ENCODE data around the gene LRMDA.

Gene LRMDA

DNA sequence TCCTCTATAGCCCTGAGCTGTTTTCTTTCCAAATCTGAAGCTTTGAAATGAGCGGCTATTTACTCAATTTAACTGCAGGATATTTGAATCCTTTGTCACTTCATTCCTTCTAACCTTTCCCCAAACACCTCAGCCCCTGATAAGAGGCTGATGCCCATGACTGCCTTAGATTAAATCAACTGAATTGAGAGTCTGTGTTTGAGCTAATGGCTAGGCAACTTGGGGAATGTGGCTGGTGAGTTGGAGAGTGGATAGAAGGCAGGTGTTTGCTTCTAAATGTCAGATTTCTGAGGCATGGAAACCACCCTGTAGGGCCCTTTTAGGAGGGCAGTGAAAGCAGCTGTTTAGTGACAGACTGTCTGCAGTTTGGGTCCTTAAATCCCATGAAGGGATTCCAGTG is 759.9 kb downstream of the LRMDA start:
- H2AFZ ChIP-seq (ENCODE audit: low read depth, low read length): no peak overlapping the region
- H3K4me1 ChIP-seq (ENCODE audit: low read length): no peaks in the 10 kb centered on the region
- no peak overlapping the region for H3K9ac ChIP-seq (ENCODE audit: low read length)
- no peaks in the 10 kb centered on the region for H3K27me3 ChIP-seq (ENCODE audit: low read depth, low read length)
- no peaks in the 10 kb centered on the region for H3K9me3 ChIP-seq (ENCODE audit: insufficient read depth, low read length)
- no peak overlapping the region for H3K4me2 ChIP-seq (ENCODE audit: low read length)
- H3K36me3 ChIP-seq (replicated peaks; ENCODE audit: low read depth, low read length): no peaks in the 10 kb centered on the region
- no peaks in the 10 kb centered on the region for H4K20me1 ChIP-seq (ENCODE audit: insufficient read depth, low read length)
- H3K27ac ChIP-seq (ENCODE audit: low read length): no peak overlapping the region
- no peak for TF ChIP-seq EZH2phosphoT487 (IDR thresholded peaks at IDR 0.05; ENCODE audit: low read depth)
- TF ChIP-seq, protein P1, sequence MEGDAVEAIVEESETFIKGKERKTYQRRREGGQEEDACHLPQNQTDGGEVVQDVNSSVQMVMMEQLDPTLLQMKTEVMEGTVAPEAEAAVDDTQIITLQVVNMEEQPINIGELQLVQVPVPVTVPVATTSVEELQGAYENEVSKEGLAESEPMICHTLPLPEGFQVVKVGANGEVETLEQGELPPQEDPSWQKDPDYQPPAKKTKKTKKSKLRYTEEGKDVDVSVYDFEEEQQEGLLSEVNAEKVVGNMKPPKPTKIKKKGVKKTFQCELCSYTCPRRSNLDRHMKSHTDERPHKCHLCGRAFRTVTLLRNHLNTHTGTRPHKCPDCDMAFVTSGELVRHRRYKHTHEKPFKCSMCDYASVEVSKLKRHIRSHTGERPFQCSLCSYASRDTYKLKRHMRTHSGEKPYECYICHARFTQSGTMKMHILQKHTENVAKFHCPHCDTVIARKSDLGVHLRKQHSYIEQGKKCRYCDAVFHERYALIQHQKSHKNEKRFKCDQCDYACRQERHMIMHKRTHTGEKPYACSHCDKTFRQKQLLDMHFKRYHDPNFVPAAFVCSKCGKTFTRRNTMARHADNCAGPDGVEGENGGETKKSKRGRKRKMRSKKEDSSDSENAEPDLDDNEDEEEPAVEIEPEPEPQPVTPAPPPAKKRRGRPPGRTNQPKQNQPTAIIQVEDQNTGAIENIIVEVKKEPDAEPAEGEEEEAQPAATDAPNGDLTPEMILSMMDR (IDR thresholded peaks at IDR 0.05; ENCODE audit: low read depth, low read length): no peak
- no peak overlapping the region for H3K4me3 ChIP-seq (ENCODE audit: low read length)
- no peaks in the 10 kb centered on the region for H3K79me2 ChIP-seq (ENCODE audit: low read length)

DNA sequence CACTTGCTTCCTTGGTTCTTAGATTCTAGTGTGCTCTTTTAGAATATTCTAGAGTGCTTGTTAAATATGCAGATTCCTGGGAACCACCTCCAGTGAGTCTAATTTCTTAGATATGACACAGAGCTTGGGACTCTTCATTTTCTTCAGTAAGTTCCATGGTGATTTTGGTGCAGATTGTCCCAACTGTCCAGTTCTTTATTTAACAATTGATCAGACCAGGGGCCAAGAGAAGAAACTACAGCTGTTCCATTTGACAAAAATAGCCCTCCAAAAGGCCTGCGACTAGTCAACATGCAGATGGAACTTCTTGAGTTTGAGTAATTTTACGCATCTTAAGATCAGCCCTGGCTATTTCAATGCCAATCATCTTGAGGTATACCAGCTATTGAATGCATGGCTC is 760.7 kb downstream of the LRMDA start:
- Histone ChIP-seq H4K20me1 (ENCODE audit: insufficient read depth, low read length) (no peaks in the 10 kb centered on the region), H3K9me3 (ENCODE audit: insufficient read depth, low read length) (no peaks in the 10 kb centered on the region), H3K79me2 (ENCODE audit: low read length) (no peaks in the 10 kb centered on the region), H3K4me1 (ENCODE audit: low read length) (no peaks in the 10 kb centered on the region), H3K36me3 (replicated peaks; ENCODE audit: low read depth, low read length) (no peaks in the 10 kb centered on the region), H2AFZ (ENCODE audit: low read depth, low read length) (no peak overlapping the region), H3K27me3 (ENCODE audit: low read depth, low read length) (no peaks in the 10 kb centered on the region), H3K9ac (ENCODE audit: low read length) (no peak overlapping the region), H3K4me2 (ENCODE audit: low read length) (no peak overlapping the region), H3K27ac (ENCODE audit: low read length) (no peak overlapping the region), H3K4me3 (ENCODE audit: low read length) (no peak overlapping the region)
- no peak for TF ChIP-seq EZH2phosphoT487 (IDR thresholded peaks at IDR 0.05; ENCODE audit: low read depth)

DNA sequence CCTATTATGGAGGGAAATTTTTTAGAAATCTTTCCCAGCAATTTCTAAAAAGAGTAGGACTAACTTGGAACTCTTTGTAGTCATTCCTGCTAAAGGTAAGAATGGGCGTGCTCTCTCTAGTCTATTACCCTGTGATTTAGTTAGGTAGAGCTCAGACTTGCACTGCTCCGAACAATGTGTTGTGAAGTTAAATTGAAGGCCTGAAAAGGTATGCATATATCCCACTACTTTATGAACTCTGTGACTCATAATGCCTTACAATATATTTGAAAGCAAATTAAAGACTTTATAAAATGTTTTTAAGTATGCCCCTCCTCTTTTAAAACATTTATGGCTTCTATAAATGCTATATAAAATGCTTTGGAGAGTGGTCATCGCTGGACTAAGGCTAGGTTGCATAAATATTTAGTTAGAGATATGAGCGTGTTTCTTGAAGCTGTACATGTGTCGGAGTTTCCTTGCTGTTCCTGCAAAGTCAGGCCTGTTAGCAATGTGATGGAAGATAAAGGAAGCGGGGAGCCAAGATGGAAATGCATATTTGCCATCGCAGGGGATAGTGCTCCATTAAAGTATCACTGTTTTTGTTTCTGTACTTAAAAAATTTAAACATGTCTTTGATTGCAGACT is 761.4 kb downstream of the LRMDA start:
- Histone ChIP-seq H3K27me3 (ENCODE audit: low read depth, low read length) (no peaks in the 10 kb centered on the region), H4K20me1 (ENCODE audit: insufficient read depth, low read length) (no peaks in the 10 kb centered on the region), H3K4me3 (ENCODE audit: low read length) (no peak overlapping the region), H3K9ac (ENCODE audit: low read length) (no peak overlapping the region), H2AFZ (ENCODE audit: low read depth, low read length) (no peak overlapping the region), H3K36me3 (replicated peaks; ENCODE audit: low read depth, low read length) (no peaks in the 10 kb centered on the region), H3K4me2 (ENCODE audit: low read length) (no peak overlapping the region), H3K79me2 (ENCODE audit: low read length) (no peaks in the 10 kb centered on the region), H3K27ac (ENCODE audit: low read length) (no peak overlapping the region), H3K4me1 (ENCODE audit: low read length) (no peaks in the 10 kb centered on the region), H3K9me3 (ENCODE audit: insufficient read depth, low read length) (no peaks in the 10 kb centered on the region)
- TF ChIP-seq EZH2phosphoT487 (IDR thresholded peaks at IDR 0.05; ENCODE audit: low read depth): no peak
- TF ChIP-seq, protein P1 (IDR thresholded peaks at IDR 0.05; ENCODE audit: low read depth, low read length): no peak

DNA sequence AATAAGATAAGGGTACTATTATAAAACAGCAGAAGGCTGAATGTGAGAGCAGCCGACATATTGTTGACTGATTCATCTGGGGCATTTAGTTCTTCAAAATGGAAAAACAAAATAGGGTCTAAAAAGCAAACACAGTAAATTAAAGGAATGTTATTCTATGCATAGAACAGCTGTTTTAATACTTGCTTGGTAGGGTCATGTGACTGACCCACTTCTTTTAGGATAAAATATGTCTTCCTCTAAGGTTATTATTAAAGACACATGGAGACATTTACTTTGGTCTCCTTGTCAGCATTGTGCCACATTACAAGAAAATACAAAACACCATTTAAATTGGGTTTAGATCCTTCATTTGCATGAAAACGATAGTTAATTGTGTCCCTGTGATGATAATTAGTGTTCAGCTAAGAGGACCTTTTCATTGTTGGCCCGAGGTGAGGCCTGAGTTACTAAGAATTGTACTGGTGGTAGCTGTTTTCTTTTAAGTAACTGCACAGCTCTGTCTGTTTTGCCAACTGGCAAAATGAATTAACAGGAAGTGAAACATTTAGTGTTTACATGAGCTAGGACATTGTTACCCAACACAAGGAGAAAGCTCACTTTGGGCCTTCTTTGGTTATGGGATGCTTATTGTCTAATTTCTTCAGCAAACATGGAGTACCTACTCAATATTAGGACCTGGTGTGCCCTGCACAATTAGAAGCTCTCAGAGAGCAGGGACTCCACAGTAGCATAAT is 764.4 kb downstream of the LRMDA start:
- H3K27me3 ChIP-seq (ENCODE audit: low read depth, low read length): no peaks in the 10 kb centered on the region
- no peak overlapping the region for H2AFZ ChIP-seq (ENCODE audit: low read depth, low read length)
- no peaks in the 10 kb centered on the region for H3K79me2 ChIP-seq (ENCODE audit: low read length)
- no peaks in the 10 kb centered on the region for H3K36me3 ChIP-seq (replicated peaks; ENCODE audit: low read depth, low read length)
- no peaks in the 10 kb centered on the region for H3K4me1 ChIP-seq (ENCODE audit: low read length)
- H4K20me1 ChIP-seq (ENCODE audit: insufficient read depth, low read length): no peaks in the 10 kb centered on the region
- TF ChIP-seq, protein P1 (IDR thresholded peaks at IDR 0.05; ENCODE audit: low read depth, low read length): no peak
- TF ChIP-seq EZH2phosphoT487 (IDR thresholded peaks at IDR 0.05; ENCODE audit: low read depth): no peak
- H3K27ac ChIP-seq (ENCODE audit: low read length): no peak overlapping the region
- H3K9ac ChIP-seq (ENCODE audit: low read length): no peak overlapping the region
- H3K9me3 ChIP-seq (ENCODE audit: insufficient read depth, low read length): no peaks in the 10 kb centered on the region
- no peak overlapping the region for H3K4me3 ChIP-seq (ENCODE audit: low read length)
- no peak overlapping the region for H3K4me2 ChIP-seq (ENCODE audit: low read length)

All from OCI-LY3 (cell line).